HG02588 (cell line): ENCODE data around the gene CD22.

Experiments used
- ATAC-seq: cut with Tn5 transposase; IDR thresholded peaks from one replicate; pipeline ENCODE4 v1.9.1; 2021; ENCODE audit warnings: mild to moderate bottlenecking, moderate library complexity; ENCODE audit not compliant: unreplicated experiment

CD22 gene

DNA sequence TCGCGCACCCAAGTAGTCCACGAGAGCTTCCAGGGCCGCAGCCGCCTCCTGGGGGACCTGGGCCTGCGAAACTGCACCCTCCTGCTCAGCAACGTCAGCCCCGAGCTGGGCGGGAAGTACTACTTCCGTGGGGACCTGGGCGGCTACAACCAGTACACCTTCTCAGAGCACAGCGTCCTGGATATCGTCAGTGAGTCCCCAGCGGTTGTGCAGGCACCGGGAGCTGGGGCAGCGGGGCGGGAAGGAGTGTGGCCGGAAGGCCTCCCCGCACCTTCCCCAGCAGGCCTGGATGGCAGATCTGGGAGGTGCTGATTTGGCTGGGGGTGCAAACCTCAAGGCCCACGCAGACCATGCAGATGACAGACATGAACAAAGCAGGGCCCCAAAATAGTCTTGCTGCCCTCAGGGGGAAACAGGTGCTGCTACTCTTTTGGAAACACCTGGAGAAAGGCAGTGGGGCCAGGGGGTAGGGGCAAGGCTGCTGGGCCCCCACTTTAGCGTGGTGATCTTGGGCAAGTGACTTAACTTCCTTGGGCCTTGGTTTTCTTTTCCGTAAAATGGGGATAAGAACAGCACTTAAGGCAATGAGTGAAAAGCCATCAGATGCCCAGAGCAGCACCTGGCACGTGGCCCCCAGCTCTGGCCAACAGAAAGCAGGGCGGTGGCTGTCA is 33.1 kb upstream of the CD22 start:
- ATAC-seq = no peak

DNA sequence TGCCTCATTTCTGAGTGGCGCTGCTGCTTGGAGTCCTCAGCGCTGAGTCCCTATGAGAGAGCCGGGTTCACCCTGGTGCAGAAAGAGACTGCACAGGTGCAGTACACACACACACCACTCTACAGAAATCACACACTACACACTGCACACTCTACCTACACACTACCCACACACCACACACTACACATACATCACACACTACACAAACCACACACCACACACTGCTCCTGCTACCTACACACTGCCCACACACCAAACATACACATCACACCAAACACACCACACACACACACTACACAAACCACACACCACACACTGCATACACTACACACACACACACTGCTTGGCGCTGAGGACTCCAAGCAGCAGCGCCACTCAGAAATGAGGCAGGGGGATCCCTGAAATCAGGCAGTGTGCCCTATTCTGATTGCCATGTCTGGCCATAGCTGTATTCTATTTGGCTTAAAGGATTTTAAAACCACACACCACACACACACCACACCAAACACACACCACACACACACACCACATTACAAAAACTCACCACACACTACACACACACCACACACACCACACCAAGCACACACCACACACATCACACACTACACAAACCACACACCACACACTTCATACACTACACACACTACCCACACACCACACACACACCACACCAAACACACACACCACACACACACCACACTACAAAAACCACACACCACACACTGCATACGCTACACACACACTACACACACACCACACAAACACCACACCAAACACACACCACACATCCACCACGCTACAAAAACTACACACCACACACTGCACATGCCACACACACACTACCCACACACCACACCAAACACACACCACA is 32.1 kb upstream of the CD22 start:
- no peak for ATAC-seq

DNA sequence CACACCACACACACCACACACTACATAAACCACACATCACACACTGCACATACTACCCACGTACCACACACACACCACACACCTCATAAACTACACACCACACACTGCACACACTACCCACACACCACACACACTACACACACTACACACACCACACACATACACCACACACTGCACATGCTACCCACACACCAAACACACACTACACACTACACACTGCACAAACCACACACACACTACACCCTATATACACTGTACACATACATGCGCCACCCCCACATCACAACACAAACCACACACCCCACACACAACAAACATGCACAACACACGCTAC is 31.5 kb upstream of the CD22 start:
- ATAC-seq = no peak

DNA sequence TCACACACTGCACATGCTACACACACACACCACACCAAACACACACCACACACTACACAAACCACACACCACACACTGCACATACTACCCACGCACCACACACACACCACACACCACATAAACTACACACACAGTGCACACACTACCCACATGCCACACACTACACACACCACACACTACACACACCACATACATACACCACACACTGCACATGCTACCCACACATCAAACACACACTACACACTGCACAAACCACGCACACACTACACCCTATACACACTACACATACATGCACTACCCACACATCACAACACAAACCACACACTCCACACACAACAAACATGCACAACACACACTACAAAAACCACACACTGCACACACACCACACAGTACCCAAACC is 31.1 kb upstream of the CD22 start:
- no peak for ATAC-seq

DNA sequence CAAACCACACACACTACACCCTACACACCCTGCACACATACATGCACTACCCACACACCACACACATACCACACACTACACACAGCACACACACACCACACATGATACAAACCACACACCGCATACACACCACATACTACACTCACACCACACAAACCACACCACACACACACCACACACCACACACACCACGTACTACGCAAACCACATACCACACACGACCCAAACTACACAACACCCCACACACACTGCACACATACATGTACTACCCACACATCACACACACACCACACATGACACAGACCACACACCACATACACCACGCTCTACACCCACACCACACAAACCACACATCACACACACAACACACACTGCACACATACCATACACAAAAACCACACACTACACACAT is 30.4 kb upstream of the CD22 start:
- no peak for ATAC-seq

DNA sequence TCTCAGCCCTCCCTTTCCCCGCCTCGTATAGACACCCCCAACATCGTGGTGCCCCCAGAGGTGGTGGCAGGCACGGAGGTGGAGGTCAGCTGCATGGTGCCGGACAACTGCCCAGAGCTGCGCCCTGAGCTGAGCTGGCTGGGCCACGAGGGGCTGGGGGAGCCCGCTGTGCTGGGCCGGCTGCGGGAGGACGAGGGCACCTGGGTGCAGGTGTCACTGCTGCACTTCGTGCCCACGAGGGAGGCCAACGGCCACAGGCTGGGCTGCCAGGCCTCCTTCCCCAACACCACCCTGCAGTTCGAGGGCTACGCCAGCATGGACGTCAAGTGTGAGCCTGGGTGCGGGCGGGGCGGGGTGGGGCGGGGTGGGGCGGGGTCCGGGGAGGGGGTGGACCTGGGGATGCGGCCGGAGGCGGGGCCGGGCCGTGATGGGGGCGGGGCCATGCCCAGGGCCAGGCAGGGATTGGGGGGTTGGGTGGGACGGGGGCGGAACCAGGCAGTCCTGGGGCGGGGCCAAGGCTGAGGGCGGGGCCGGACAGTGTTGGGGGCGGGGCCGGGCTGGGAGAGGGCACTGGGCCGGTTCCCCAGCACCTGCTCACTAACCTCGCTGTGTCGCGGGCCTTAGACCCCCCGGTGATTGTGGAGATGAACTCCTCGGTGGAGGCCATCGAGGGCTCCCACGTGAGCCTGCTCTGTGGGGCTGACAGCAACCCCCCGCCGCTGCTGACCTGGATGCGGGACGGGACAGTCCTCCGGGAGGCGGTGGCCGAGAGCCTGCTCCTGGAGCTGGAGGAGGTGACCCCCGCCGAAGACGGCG is 29.3 kb upstream of the CD22 start:
- ATAC-seq = no peak

DNA sequence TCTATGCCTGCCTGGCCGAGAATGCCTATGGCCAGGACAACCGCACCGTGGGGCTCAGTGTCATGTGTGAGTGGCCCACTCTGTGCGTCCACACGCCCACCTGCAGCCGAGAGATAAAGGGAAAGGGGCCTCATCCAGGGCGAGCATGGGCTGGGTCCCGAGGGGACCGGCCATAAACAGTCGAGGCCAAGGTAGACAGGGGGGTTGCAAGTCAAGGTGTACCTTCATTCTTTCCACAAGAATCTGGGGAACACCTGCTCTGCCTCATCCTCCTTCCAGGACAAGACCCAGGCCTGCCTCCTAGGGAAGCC is 28.7 kb upstream of the CD22 start:
- ATAC-seq = no peak

DNA sequence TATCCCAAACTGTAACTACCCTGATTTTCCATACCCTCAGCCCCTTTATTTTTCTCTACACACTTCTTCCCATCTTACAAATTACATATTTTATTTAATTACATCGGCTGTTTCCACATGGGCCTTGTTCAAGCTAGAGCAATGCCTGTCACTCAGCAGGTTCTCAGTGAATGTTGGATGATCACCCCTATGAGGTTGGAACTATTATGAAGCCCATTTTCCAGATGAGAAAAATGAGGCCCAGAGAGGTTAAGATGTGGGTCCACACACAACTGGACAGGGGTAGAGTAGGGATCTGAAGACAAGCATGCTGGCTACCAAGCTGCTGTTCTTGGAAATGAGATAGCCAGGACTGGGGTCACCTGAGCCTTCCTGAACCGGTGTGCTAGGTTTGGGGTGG is 27.0 kb upstream of the CD22 start:
- ATAC-seq = no peak

DNA sequence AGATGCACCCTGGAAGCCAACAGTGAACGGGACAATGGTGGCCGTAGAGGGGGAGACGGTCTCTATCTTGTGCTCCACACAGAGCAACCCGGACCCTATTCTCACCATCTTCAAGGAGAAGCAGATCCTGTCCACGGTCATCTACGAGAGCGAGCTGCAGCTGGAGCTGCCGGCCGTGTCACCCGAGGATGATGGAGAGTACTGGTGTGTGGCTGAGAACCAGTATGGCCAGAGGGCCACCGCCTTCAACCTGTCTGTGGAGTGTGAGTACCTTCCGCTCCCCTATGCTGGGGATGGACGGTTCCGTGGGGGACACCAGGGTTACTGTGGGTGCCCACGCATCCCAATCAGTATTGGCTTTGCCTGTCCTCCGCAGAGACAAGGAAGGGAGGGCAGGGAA is 26.5 kb upstream of the CD22 start:
- no peak for ATAC-seq

DNA sequence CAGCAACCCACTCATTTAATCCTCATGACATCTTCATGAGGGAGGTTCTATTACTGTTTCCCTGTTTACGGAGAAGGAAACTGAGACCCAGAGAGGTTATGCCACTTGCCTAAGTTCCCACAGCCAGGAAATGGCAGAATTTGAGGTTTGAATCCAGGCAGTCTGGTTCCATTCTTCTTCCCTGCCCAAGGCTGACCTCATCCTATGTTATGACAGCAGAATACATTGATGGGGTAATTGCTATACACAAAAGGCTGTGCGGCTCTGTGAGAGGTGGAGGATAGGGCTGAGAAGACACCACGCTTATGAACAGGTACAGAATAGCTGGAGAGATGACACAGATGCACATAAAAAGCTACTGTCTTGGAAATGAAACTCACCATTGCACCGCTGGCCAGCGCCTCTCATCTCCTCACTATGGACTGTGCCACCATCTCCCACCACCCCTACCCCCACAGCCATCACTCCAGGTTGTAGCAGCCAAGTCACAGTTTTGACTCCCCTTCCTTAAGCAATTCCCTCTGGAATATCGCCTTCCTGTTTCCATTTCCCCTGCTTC is 25.6 kb upstream of the CD22 start:
- no peak for ATAC-seq

DNA sequence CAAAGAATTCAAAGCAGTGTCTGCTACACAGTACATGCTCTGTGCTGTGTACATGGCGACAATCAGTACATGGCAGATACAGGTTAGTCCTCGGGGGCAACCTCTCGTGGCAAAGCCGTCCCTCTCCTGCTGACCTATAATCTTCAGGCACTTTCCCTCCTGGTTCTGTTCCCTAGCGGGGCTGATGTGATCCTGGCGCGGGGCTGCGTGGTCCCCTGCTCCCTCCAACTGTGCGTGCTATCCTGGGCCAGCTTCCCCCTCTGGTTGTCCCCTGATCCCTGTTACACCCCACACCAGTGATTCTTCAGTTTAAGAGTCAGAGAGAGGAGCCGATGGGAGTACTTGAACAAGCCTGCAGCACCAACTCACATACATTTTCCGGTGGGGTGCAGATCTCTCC is 25.0 kb upstream of the CD22 start:
- no peak for ATAC-seq

DNA sequence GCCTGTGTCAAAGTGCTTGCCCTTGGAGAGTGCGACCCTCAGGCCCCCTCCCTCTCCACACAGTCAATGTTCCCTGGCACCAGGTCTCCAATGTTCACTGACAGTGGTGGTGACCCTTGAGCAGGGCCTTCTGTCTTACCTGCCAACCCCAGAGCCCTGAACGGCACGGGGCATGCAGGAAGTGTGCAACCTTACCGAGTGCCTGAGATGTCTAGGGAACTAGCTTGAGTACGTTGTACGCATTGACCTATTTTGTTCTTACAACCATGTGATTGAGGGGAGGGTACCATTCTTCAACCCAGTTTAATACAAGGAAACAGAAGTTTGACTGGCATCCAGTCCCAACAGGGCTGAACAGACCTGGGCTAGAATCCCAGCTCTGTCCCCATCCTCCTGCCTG is 23.8 kb upstream of the CD22 start:
- no peak for ATAC-seq

DNA sequence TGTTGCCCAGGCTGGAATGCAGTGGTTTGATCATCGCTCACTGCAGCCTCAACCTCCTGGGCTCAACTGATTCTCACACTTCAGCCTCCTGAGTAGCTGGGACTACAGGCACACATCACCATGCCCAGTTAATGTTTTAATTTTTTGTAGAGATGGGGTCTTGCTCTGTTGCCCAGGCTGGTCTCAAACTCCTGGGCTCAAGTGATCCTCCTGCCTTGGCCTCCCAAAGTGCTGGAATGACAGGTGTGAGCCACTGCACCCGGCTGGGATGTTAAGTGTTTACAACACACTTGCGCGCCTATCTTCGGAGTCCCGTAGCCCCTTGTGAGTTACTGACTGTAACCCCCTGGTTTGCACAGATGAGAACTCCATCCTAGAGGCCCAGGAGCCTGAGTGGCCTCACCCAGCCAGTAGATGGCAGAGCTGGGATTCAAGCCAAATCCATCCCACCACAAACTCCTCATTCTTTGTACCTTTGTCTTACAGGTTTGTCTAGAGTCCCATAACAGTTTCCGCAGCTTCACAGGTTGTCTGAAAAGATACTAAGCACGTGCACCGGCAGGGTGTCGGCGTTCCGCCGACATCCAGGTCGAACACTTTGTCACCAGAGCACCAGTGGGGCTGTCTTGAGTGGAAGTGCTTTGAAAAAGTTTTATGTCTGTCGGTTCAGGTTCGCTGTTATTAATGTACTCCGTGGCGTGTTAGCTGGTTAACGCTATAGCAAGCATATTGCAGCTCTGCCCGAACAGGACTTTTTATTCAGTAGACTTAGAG is 22.3 kb upstream of the CD22 start:
- no peak for ATAC-seq

DNA sequence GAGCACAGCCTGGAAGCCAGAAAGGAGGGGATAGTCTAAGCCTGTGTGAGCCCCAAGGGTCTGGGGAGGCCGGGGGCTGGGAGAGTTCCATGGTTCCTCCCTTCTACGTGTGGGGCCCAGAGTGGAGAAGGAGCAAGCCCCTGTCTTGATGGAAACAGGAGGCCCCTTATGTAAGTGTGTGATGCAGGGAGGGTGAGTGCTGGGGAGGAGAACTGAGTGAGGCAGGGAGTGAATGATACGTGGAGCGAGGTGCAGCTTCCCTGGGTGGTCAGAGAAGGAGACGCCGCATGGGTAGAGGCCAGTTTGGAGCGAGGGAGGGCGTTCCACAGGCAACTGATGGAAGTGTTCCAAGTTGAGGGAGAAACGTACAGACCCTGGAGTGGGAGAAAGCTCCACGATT is 21.1 kb upstream of the CD22 start:
- no peak for ATAC-seq

DNA sequence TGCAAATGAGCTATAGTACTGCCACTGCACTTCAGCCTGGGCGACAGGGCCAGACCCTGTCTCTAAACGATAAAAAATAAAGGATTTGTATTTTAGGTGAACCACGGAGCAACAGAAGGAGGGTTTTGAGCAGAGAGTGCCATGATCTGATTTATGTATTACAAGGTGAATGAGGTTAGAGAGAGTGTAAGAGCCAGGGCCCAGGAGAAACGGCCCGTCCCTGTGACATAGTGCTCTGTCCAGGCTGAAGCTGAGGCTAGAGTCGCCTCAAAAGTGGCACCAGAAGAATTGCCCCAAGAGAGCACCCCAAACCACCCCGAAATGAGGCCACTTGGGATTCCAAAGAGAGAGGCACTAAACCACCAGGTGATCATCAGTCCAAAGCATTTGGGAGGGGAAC is 20.1 kb upstream of the CD22 start:
- ATAC-seq = no peak

DNA sequence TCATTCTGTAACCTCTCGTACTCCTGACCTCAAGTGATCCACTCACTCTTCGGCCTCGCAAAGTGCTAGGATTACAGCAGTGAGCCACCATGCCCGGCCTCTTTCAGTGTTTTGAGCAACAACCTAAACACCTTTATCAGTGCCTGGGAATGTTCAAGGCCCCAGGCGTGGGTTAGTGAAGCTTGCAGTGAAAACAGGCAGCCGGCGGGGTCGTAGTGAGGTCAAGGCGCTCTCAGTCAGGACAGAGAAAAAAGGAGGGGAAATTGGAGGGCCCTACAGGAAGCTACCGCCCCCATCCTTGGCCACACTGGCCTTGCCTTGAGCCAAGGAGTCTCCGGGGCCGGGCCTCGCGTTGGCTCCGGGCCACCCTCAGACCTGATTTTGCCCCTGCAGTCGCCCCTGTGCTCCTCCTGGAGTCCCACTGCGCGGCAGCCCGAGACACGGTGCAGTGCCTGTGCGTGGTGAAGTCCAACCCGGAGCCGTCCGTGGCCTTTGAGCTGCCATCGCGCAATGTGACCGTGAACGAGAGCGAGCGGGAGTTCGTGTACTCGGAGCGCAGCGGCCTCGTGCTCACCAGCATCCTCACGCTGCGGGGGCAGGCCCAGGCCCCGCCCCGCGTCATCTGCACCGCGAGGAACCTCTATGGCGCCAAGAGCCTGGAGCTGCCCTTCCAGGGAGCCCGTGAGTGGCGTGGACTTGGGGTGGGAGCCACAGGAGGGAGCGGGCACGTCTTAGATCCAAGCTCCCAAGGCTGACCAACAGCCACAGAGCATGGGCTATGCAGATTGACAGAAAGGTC is 19.3 kb upstream of the CD22 start:
- no peak for ATAC-seq

DNA sequence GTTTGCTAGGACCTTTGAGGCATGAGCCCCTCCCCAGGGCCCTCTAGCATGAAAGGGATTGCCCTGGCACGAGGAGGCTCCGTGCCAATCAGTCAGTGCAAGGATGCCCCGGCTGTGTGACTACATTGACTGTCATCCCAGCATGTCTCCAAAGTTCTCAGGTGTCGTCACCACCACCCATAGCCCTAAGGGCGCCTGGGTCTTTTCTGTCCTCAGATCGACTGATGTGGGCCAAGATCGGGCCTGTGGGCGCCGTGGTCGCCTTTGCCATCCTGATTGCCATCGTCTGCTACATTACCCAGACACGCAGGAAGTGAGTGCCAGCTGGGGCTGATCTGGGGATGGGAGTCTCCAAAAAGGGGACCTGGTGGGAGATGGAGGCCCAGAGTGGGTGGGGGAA is 18.7 kb upstream of the CD22 start:
- ATAC-seq = no peak

DNA sequence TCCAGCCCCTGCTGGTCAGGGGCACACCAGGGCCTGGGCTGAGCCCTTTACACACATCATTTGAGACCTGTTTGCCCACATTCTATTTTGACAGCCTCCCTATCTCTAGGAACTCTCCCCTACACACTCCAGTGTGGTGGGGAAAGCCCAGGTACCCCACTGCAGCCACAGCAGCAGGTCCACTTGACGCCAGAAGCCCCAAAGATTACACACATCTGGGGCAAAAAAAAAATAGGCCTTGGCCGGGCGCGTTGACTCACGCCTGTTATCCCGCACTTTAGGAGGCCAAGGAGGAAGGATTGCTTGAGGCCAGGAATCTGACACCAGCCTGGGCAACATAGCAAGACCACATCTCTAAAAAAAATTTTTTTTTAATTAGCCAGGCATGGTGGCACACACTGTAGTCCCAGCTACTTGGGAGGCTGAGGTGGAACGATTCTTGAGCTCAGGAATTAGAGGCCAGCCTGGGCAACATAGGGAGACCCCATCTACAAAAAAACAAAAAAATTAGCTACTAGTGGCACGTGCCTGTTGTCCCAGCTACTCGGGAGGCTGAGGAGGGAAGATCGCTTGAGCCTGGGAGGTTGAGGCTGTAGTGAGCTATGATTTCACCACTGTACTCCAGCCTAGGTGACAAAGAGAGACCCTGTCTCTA is 18.0 kb upstream of the CD22 start:
- no peak for ATAC-seq

DNA sequence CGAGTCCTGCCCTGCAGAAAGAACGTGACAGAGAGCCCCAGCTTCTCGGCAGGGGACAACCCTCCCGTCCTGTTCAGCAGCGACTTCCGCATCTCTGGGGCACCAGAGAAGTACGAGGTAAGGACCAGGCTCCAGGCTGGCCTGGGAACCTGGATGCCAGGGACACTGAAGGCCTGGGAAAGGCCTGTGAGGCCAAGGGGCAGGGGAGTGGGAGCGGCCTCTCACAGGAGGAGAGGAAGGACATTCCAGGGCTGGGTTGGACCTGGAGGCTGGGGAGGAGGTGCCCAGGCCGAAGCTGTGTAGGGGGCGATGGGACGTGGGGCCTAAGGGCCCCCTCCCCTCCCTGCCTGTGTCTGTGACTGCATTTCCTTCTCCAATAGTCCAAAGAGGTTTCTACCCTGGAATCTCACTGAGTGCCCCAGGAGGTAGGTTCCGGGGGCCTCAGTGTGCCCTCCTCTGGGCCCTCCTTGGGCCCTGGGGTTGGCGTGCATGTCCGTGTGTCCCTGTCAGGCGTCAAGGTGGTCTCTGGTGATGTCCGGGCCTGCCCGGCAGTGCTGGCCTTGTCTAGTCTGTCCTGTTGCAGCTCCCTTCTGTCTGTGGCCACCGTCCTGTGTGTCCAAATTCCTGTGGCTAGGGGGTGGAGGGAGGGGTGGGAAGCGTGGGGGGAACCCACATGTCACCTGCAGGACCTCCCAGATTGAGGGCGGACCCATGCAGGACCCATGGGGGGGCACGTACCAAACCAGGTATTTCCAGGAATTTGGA is 16.9 kb upstream of the CD22 start:
- ATAC-seq = no peak
